Esophagus squamous epithelium (tissue), 5 donors: Measurements from ENCODE around the gene PHC2. TPM values are rescaled to one million over a fixed set of nuclear protein-coding genes. Genes with fewer than 3 reads are reported as not detected.

Experiments used
- DNase-seq: peaks from one replicate; lab custom pipeline; 2025; lab: John Stamatoyannopoulos, UW
- H3K27ac ChIP-seq, 4 donors: fragments of 200-600 bp; sonication (generic); one replicate each; pipeline ENCODE4 v1.5.1; 2016 to 2019; ENCODE audit warnings: mild to moderate bottlenecking in 1 of 4
- H3K27me3 ChIP-seq, 4 donors: fragments of 200-600 bp; sonication (generic); 1 replicate in 3 of 4; 2 replicates in 1 of 4; pipeline versions ENCODE4 v1.5.1 to v1.6.0; 2017 to 2021; ENCODE audit warnings: antibody characterized with exemption in 1 of 4
- H3K36me3 ChIP-seq, 3 donors: fragments of 200-600 bp; sonication (generic); one replicate each; pipeline ENCODE4 v1.5.1; 2016 to 2019
- H3K4me1 ChIP-seq, 3 donors: fragments of 200-600 bp; sonication (generic); one replicate each; pipeline ENCODE4 v1.5.1; 2017 to 2019
- H3K4me3 ChIP-seq, 4 donors: fragments of 200-600 bp; sonication (generic); 1 replicate in 3 of 4; 2 replicates in 1 of 4; pipeline ENCODE4 v1.5.1; 2016 to 2019; ENCODE audit warnings: mild to moderate bottlenecking in 2 of 4, moderate library complexity in 1 of 4
- H3K9me3 ChIP-seq, 3 donors: fragments of 200-600 bp; sonication (generic); one replicate each; pipeline ENCODE4 v1.5.1; 2016 to 2019
- POLR2A ChIP-seq, 4 donors: fragments of 450-650 bp; IDR thresholded peaks; one replicate each; pipeline ENCODE4 v1.6.1; 2017; ENCODE audit warnings: antibody characterized with exemption in 4 of 4, mild to moderate bottlenecking in 4 of 4, moderate library complexity in 3 of 4
- WGBS, 2 donors: methylation state at CpG; one replicate each; pipeline ENCODE4 v1.1.5; 2018; 5-methylcytosine and 5-hydroxymethylcytosine counted together
- intact Hi-C: fragments of 100-400 bp; cut with DNase I; formaldehyde crosslinking; loops from one replicate; pipeline ENCODE4 v1.15.0; 2022
- total RNA-seq, 4 donors: library from RNA; depleted of rRNA; stranded (reverse); fragments of >200 nt; gene quantifications; one replicate each; pipeline ENCODE4 v1.1.0, GENCODE V29; 2016
- TF ChIP-seq, protein P1 (sequence below), 6 experiments: fragments of 450-650 bp in 4 of 6; fragments of 200-600 bp in 2 of 6; sonication (generic) in 2 of 6; IDR thresholded peaks; one replicate each; pipeline ENCODE4 v1.5.1; 2016 to 2019; ENCODE audit warnings: antibody characterized with exemption in 6 of 6, mild to moderate bottlenecking in 4 of 6, moderate library complexity in 4 of 6
- donor health status: DM: yes; HTN: yes; CAD: no.

Gene PHC2
- total RNA-seq, 4 donors from 2014 or later: 27.4 to 92.1 (median 50.6) TPM

DNA sequence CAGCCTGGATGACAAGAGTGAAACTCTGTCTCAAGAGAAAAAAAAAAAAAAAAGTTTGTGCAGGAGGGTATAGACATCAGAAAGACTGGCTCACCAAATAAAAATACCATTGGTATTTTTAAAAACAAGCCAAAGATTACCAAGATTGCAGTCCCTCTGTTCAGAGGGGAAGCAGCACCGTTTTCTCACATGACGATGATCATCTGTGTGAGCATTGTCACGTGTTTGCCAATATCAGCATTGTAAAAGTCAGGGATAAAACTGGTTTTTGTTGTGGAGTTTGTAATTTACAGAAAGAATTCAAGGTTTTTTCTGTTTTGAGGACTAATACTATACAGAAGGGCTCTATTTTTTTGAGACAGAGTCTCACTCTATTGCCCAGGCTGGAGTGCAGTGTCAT, 148.1 kb downstream of the PHC2 start:
- H3K36me3 ChIP-seq: peaks cover 11 to 94% (median 14%) of the 10 kb centered on the region in 3 donors
- TF ChIP-seq POLR2A (IDR thresholded peaks at IDR 0.05): no peak
- TF ChIP-seq, protein P1, sequence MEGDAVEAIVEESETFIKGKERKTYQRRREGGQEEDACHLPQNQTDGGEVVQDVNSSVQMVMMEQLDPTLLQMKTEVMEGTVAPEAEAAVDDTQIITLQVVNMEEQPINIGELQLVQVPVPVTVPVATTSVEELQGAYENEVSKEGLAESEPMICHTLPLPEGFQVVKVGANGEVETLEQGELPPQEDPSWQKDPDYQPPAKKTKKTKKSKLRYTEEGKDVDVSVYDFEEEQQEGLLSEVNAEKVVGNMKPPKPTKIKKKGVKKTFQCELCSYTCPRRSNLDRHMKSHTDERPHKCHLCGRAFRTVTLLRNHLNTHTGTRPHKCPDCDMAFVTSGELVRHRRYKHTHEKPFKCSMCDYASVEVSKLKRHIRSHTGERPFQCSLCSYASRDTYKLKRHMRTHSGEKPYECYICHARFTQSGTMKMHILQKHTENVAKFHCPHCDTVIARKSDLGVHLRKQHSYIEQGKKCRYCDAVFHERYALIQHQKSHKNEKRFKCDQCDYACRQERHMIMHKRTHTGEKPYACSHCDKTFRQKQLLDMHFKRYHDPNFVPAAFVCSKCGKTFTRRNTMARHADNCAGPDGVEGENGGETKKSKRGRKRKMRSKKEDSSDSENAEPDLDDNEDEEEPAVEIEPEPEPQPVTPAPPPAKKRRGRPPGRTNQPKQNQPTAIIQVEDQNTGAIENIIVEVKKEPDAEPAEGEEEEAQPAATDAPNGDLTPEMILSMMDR (IDR thresholded peaks at IDR 0.05): no peak
- 82 to 84% methylated on average over 3 of the region's 3 CpGs for WGBS, 2 donors
- no peak for DNase-seq
- H3K9me3 ChIP-seq: no peaks in the 10 kb centered on the region
- intact Hi-C loops: no loop called here
- H3K27ac ChIP-seq: no peak overlapping the region
- H3K27me3 ChIP-seq: no peaks in the 10 kb centered on the region
- H3K4me1 ChIP-seq: peaks cover 0 to 17% (median 0%) of the 10 kb centered on the region in 3 donors
- no peak overlapping the region for H3K4me3 ChIP-seq

DNA sequence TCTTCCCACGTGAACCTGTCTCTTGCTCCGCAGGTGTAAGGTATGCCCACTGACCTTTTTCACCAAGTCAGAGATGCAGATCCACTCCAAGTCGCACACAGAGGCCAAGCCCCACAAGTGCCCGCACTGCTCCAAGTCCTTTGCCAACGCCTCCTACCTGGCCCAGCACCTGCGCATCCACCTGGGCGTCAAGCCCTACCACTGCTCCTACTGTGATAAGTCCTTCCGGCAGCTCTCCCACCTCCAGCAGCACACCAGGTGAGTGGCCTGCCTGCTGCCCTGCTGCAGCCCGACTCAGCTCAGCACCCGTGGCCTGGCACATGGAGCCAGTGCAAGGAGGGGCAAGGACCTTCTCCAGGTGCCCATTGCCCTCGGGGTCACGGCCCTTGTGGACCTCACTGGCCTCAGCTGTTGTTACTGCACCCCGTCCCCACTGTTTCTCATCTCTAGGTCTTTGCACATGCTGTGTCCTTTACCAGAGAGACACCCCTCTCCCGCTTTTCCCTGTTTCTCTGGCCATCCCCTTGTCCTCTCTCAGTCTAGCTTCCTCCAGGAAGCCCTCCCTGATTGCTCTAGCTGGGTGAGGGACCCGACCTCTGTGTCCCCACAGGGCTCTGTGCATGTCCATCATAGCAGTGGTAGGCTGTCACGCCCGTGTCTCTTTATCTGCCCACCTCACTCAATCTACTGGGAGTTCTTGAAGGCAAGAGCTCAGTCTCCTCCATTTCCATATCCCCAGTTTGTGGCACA, 149.2 kb downstream of the PHC2 start:
- Histone ChIP-seq H3K9me3 (no peaks in the 10 kb centered on the region), H3K4me1 (peaks cover 0 to 11% (median 0%) of the 10 kb centered on the region in 3 donors), H3K4me3 (no peak overlapping the region), H3K27ac (no peak overlapping the region), H3K27me3 (no peaks in the 10 kb centered on the region), H3K36me3 (peaks cover 11 to 94% (median 14%) of the 10 kb centered on the region in 3 donors)
- no peak for TF ChIP-seq POLR2A (IDR thresholded peaks at IDR 0.05)
- TF ChIP-seq, protein P1 (IDR thresholded peaks at IDR 0.05): no peak
- 89 to 92% methylated on average over 12 to 17 of the region's 17 CpGs for WGBS, 2 donors
- DNase-seq: no peak
- intact Hi-C loops: no loop called here

DNA sequence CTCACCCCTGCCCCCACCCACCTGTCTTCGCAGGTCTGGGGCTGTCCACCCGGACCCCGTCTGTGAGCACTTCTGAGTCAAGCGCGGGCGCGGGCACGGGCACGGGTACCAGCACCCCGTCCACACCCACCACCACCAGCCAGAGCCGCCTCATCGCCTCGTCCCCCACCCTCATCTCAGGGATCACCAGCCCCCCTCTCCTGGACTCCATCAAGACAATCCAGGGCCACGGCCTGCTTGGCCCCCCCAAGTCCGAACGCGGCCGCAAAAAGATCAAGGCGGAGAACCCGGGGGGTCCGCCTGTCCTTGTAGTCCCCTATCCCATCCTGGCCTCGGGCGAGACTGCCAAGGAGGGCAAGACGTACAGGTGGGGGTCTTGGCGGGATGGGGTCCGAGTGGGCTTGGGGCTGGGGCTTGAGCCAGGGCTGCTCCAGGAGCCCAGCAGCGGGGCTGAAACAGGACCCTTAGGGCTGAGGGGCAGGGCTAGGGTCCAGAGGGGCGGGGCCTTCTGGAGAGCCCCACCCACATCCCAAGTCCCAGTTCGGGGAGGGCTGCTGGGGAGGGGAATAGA, 150.7 kb downstream of the PHC2 start:
- no peak for DNase-seq
- Histone ChIP-seq H3K27me3 (no peaks in the 10 kb centered on the region), H3K4me3 (no peak overlapping the region), H3K27ac (no peak overlapping the region), H3K36me3 (peaks cover 11 to 99% (median 14%) of the 10 kb centered on the region in 3 donors), H3K4me1 (no peaks in the 10 kb centered on the region), H3K9me3 (no peaks in the 10 kb centered on the region)
- no peak for TF ChIP-seq POLR2A (IDR thresholded peaks at IDR 0.05)
- TF ChIP-seq, protein P1 (IDR thresholded peaks at IDR 0.05): no peak
- intact Hi-C loops: no loop called here
- 91 to 92% methylated on average over 9 to 19 of the region's 29 CpGs for WGBS, 2 donors

DNA sequence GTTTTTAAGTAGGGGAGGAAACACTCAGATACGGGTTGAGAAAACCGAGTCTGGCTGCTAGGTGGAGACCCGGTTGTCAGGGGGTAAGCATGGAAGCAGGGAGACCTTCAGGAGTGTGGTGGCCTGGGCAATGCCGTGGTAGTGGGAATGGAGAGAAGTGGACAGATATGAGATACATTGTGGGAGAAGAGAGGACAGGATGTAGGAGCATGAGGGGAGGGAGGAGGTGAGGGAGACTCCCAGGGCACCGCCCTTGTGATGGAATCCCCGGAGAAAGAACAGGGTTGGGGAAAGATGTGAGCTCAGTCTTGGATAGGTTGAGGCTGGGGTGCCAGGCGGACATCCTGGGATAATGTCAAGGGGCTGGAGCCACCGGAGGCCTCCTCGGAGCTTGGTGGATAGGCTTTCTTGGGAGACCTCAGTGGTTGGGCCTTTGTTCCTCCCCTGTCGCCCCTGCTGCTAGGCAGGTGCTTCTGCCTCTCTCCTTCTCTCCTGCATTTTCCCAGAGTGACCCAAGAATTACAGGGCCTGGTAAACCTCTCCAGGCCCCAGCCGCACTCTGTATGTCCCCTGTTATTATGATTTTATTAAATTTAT, 153.3 kb downstream of the PHC2 start:
- Histone ChIP-seq H3K4me1 (peaks cover 0 to 8% (median 0%) of the 10 kb centered on the region in 3 donors), H3K27me3 (no peaks in the 10 kb centered on the region), H3K4me3 (no peak overlapping the region), H3K9me3 (no peaks in the 10 kb centered on the region), H3K36me3 (peaks cover 10 to 89% (median 11%) of the 10 kb centered on the region in 3 donors), H3K27ac (no peak overlapping the region)
- TF ChIP-seq POLR2A (IDR thresholded peaks at IDR 0.05): no peak
- intact Hi-C loops: no loop called here
- 85 to 91% methylated on average over 11 of the region's 11 CpGs for WGBS, 2 donors
- no peak for DNase-seq

DNA sequence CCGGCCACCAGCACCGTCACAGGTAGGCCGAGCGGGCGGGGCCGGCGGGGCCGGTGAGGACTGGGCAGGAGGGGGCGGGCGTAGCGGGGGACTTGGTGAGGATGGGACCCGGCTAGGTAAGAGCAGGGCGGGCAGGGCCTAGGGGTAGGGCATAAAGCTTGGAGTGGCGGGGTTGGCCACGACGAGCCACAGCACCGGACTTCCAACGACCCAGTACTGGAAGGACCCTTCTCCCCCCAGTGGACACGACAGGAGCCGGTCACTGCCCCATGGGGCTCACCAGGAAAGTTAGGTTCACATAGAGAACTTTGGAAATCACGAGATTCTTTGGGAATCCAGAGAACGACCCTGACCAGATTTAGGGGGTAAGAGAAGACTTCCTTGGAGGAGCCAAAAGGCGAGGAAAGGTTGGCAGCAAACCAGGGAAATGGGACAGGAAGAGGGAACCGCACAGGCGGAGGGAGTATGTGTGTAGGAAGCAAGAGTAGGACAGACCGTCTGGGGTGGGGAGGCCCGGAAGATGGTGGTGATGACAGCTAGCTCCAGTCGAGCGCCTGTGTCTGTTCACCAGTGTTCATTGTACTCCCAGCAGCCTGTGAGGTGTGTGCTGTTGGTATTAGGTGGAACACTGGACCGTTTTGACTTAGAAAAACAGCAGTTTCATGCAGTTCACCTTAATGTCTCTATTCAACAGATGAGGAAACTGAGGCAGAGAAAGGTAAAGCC, 154.2 kb downstream of the PHC2 start:
- no peaks in the 10 kb centered on the region for H3K9me3 ChIP-seq
- WGBS, 2 donors: 82 to 85% methylated on average over 13 to 19 of the region's 30 CpGs
- TF ChIP-seq, protein P1 (IDR thresholded peaks at IDR 0.05): no peak
- TF ChIP-seq POLR2A (IDR thresholded peaks at IDR 0.05): no peak
- no peaks in the 10 kb centered on the region for H3K27me3 ChIP-seq
- H3K4me1 ChIP-seq: peaks cover 0 to 17% (median 0%) of the 10 kb centered on the region in 3 donors
- intact Hi-C loops: no loop called here
- peaks cover 7 to 89% (median 11%) of the 10 kb centered on the region in 3 donors for H3K36me3 ChIP-seq
- H3K4me3 ChIP-seq: no peak overlapping the region
- no peak overlapping the region for H3K27ac ChIP-seq
- DNase-seq: no peak
